Lung (tissue), 12 donors: ENCODE results near the gene JPH2. TPM values are rescaled to one million over a fixed set of nuclear protein-coding genes. Genes with fewer than 3 reads are reported as not detected.

Source experiments
- ATAC-seq: fragments of 200-7000 bp; cut with Tn5 transposase; one replicate; pipeline ENCODE4 v1.9.1; 2020; ENCODE audit warnings: moderate number of reproducible peaks; ENCODE audit not compliant: insufficient read depth, low FRiP score
- DNase-seq, 3 donors: peaks; one replicate each; pipeline ENCODE4 v3.0.0-alpha.2; 2013 to 2017
- H3K27ac ChIP-seq, 2 donors: one replicate each; pipeline ENCODE4 v1.5.1; 2013; ENCODE audit warnings: mild to moderate bottlenecking in 2 of 2, moderate library complexity in 2 of 2, control low read depth in 1 of 2, inconsistent platforms in 1 of 2, low read depth in 1 of 2, low read length in 1 of 2
- H3K27me3 ChIP-seq, 3 donors: one replicate each; pipeline ENCODE4 v1.5.1; 2013; ENCODE audit warnings: low read length in 2 of 3; ENCODE audit not compliant: control insufficient read depth in 3 of 3, insufficient read depth in 3 of 3
- H3K36me3 ChIP-seq, 4 donors: one replicate each; pipeline ENCODE4 v1.5.1; 2013; ENCODE audit warnings: low read length in 4 of 4, mild to moderate bottlenecking in 1 of 4, moderate library complexity in 1 of 4; ENCODE audit not compliant: control insufficient read depth in 4 of 4, insufficient read depth in 4 of 4
- H3K4me1 ChIP-seq, 5 donors: one replicate each; pipeline ENCODE4 v1.5.1; 2013; ENCODE audit warnings: low read length in 5 of 5, mild to moderate bottlenecking in 2 of 5, moderate library complexity in 1 of 5; ENCODE audit not compliant: control insufficient read depth in 5 of 5, insufficient read depth in 5 of 5
- H3K4me3 ChIP-seq: one replicate; pipeline ENCODE4 v1.5.1; 2013; ENCODE audit warnings: mild to moderate bottlenecking, control low read depth, moderate library complexity
- H3K9ac ChIP-seq, 2 donors: one replicate each; pipeline ENCODE4 v1.5.1; 2013; ENCODE audit warnings: low read length in 2 of 2, control low read depth in 1 of 2; ENCODE audit not compliant: insufficient read depth in 1 of 2
- H3K9me3 ChIP-seq, 4 donors: one replicate each; pipeline ENCODE4 v1.5.1; 2013; ENCODE audit warnings: low read length in 3 of 4, mild to moderate bottlenecking in 1 of 4, moderate library complexity in 1 of 4; ENCODE audit not compliant: control insufficient read depth in 4 of 4, insufficient read depth in 3 of 4
- WGBS, 2 donors: extraction: QIAGEN DNeasy Blood & Tissue Kit; methylation state at CpG; one replicate each; pipeline ENCODE4 v1.1.7; 2013; 5-methylcytosine and 5-hydroxymethylcytosine counted together
- polyA plus RNA-seq, 2 donors: library from polyadenylated mRNA; stranded (reverse); fragments of 200-250 nt; gene quantifications; one replicate each; pipeline ENCODE4 v1.2.1, GENCODE V29; 2013
- total RNA-seq, 2 donors: library from RNA; depleted of rRNA in 1 of 2; stranded (reverse); fragments of >200 nt in 1 of 2; gene quantifications; one replicate each; pipeline ENCODE4 v1.2.1, GENCODE V29; 2014 to 2021
- TF ChIP-seq, protein P1 (sequence below): IDR thresholded peaks from 2 replicates; pipeline ENCODE4 v1.5.1; 2012; ENCODE audit warnings: mild to moderate bottlenecking; ENCODE audit errors: control extremely low read depth, extremely low read depth
- donor health status: control.
- donor health status: control.
- donor health status: Bipolar disorder and iron deficiency.
- donor health status: healthy.
- donor health status: DM: yes; HTN: yes; CAD: no.

JPH2 gene
- total and polyA plus RNA-seq, 4 donors = 2.5 to 9.2 (median 2.7) TPM

DNA sequence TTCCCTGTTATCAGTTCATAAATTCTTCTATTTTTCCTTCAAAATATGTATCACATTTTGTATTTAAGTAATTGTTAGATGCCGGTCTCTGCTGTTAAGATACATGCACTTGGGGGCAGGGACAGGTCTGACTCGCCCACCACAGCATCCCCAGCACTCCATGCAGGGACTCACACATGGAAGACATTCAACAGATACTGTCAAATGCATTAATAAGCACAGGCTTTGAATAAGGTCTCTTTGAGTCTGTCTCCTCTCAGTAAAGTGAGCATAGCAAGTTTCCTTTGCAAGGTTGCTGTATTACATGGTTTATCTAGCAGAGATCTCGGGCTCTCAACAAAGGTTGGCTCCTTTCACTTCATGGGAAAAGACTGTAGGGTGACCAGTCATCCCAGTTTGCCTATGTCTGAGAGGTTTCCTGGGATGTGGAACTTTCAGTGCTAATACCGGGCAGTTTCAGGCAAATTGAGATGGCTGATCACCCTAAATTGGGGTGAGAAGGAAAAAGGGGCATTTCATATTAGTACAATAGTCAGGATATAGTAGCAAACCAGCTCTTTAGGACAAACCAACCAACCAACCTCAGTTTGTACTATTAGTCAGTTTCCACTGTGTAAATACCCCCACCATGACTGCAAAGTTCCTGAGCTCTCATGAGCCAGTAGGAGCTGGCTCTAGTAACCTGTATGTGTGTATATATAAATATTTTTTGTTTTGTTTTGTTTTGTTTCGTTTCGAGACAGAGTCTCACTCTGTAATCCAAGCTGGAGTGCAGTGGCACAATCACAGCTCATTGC is 15.0 kb downstream of the JPH2 start:
- no peak overlapping the region for H3K9ac ChIP-seq
- peaks cover 0 to 4% (median 4%) of the 10 kb centered on the region in 3 donors for H3K27me3 ChIP-seq
- DNase-seq (no peak), ATAC-seq (no peak)
- H3K27ac ChIP-seq = no peak overlapping the region
- TF ChIP-seq, protein P1, sequence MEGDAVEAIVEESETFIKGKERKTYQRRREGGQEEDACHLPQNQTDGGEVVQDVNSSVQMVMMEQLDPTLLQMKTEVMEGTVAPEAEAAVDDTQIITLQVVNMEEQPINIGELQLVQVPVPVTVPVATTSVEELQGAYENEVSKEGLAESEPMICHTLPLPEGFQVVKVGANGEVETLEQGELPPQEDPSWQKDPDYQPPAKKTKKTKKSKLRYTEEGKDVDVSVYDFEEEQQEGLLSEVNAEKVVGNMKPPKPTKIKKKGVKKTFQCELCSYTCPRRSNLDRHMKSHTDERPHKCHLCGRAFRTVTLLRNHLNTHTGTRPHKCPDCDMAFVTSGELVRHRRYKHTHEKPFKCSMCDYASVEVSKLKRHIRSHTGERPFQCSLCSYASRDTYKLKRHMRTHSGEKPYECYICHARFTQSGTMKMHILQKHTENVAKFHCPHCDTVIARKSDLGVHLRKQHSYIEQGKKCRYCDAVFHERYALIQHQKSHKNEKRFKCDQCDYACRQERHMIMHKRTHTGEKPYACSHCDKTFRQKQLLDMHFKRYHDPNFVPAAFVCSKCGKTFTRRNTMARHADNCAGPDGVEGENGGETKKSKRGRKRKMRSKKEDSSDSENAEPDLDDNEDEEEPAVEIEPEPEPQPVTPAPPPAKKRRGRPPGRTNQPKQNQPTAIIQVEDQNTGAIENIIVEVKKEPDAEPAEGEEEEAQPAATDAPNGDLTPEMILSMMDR = no peak
- H3K4me3 ChIP-seq = no peak overlapping the region
- no peaks in the 10 kb centered on the region for H3K9me3 ChIP-seq
- WGBS, 2 donors = 66 to 71% methylated on average over 6 of the region's 6 CpGs
- no peaks in the 10 kb centered on the region for H3K36me3 ChIP-seq
- peaks cover 0 to 20% (median 0%) of the 10 kb centered on the region in 5 donors for H3K4me1 ChIP-seq

DNA sequence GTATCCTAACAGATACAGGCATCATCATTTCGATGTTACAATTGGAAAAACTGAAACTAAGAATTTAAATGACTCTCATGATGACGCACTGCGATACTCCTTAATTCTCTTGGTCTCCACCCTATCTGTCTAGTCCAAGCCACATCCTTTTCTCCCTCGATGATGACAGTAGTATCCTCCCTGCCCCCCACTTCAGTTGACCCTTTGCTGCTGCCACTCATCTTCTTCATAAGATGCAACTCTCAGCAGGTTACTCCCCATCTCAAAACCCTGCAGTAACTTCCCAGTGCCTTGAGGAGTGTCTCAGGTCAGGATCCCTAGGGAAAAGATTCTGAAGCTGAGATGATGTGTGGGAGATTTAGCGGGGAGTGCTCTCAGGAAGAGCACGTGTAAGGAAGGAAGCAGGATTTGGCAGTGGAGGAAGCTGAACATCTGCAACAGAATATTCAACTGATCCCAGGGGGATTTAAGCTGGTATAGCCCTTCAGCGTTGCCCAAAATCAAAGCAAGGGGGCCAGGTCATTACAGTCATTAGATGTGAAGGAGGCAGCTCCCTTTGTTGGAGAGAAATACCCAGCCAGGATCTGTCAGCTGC is 16.1 kb downstream of the JPH2 start:
- no peak overlapping the region for H3K9ac ChIP-seq
- no peak for DNase-seq
- H3K4me3 ChIP-seq = no peak overlapping the region
- TF ChIP-seq, protein P1 = no peak
- H3K27ac ChIP-seq = no peak overlapping the region
- H3K27me3 ChIP-seq = peaks cover 0 to 5% (median 4%) of the 10 kb centered on the region in 3 donors
- no peaks in the 10 kb centered on the region for H3K9me3 ChIP-seq
- WGBS, 2 donors = 51 to 55% methylated on average over 7 of the region's 7 CpGs
- ATAC-seq = no peak
- peaks cover 0 to 28% (median 0%) of the 10 kb centered on the region in 5 donors for H3K4me1 ChIP-seq
- no peaks in the 10 kb centered on the region for H3K36me3 ChIP-seq

DNA sequence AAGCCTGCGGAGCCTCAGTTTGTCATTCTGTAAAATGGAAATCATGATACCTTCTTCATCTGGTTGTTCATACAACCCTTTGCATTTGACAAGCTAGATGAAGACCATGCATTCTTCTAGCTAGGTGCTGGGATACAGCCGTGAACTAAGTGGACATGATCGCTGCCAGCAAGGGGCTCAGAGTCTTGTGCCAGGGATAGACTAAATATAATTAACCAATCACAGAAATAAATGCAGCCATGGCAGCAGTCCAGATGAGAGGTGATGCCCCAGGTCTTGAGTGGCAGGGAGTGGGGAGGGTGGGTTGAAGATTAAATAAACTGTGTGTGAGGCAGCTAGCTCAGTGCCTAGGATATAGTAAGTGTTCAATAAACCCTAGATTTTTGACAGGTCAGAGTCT is 19.3 kb downstream of the JPH2 start:
- 87 to 95% methylated on average over 3 of the region's 3 CpGs for WGBS, 2 donors
- H3K9ac ChIP-seq = no peak overlapping the region
- no peak for ATAC-seq

More for the DNA sequence above, 19.3 kb downstream of the JPH2 start:
- Histone ChIP-seq H3K4me1 (peaks cover 0 to 32% (median 0%) of the 10 kb centered on the region in 5 donors), H3K4me3 (no peak overlapping the region), H3K27me3 (peaks cover 0 to 10% (median 4%) of the 10 kb centered on the region in 3 donors), H3K9me3 (peaks cover 0 to 4% (median 0%) of the 10 kb centered on the region in 4 donors), H3K36me3 (no peaks in the 10 kb centered on the region), H3K27ac (peak overlapping the region in 1 of 2 donors; percentile 71)
- DNase-seq = no peak
- TF ChIP-seq, protein P1 = no peak
